GM12878 (cell line): ENCODE data around the gene CHFR. TPM values are rescaled to one million over a fixed set of nuclear protein-coding genes. Genes with fewer than 3 reads are reported as not detected.

Experiments used
- ATAC-seq: fragments of 200-7000 bp; cut with Tn5 transposase; 3 replicates; pipeline ENCODE4 v1.9.1; 2020; ENCODE audit warnings: mild to moderate bottlenecking, moderate library complexity
- BruUV-seq: library from RNA; stranded (reverse); fragments of 400-500 nt; replicated peaks from 2 replicates; lab custom pipeline; 2021; lab: Mats Ljungman, UMichigan
- CTCF ChIA-PET: fragments of 300-600 bp; sonication (Branson Sonifier 250); formaldehyde crosslinking; extraction: SDS; loops from one replicate; lab custom pipeline; 2021; ENCODE audit warnings: inconsistent platforms; lab: Yijun Ruan, JAX
- POLR2A ChIA-PET: fragments of 350-600 bp; formaldehyde crosslinking; extraction: SDS; loops from one replicate; lab custom pipeline; 2021; ENCODE audit warnings: inconsistent platforms; lab: Charles Lee
- RAD21 ChIA-PET: fragments of 300-600 bp; sonication (Branson Sonifier 250); formaldehyde crosslinking; loops from one replicate; lab custom pipeline; 2023; ENCODE audit warnings: antibody characterized with exemption; ENCODE audit not compliant: unreplicated experiment; lab: Charles Lee
- SMC1A ChIA-PET: fragments of 300-600 bp; sonication (Branson Sonifier 250); formaldehyde crosslinking; loops from one replicate; lab custom pipeline; 2023; ENCODE audit not compliant: unreplicated experiment, uncharacterized antibody; lab: Charles Lee
- DNase-seq: peaks from one replicate; pipeline ENCODE4 v3.0.0-alpha.2; 2011; ENCODE audit warnings: low read depth, low spot score
- FAIRE-seq: peaks from 3 replicates; lab custom pipeline; 2011; peaks lifted over from hg19 to GRCh38; lab: Jason Lieb, UNC
- H2AFZ ChIP-seq: 2 replicates; pipeline ENCODE4 v1.6.0; 2011; ENCODE audit warnings: low read depth, low read length, control low read depth; ENCODE audit not compliant: control insufficient read depth
- H3K27ac ChIP-seq: 2 replicates; pipeline ENCODE4 v1.5.1; 2011; ENCODE audit warnings: control low read depth; ENCODE audit not compliant: control insufficient read depth, insufficient read depth
- H3K27me3 ChIP-seq, 2 experiments: replicated peaks in 1 of 2; 2 replicates each; pipeline versions ENCODE4 v1.6.0 to v1.6.1; 2011; ENCODE audit warnings: low read length in 1 of 2; ENCODE audit not compliant: control insufficient read depth in 2 of 2, insufficient read depth in 2 of 2
- H3K36me3 ChIP-seq, 2 experiments: 2 replicates each; pipeline ENCODE4 v1.5.1; 2011; ENCODE audit warnings: low read length in 1 of 2; ENCODE audit not compliant: control insufficient read depth in 2 of 2, insufficient read depth in 2 of 2
- H3K4me1 ChIP-seq: 2 replicates; pipeline ENCODE4 v1.6.1; 2011; ENCODE audit warnings: mild to moderate bottlenecking, low read length, moderate library complexity, mixed read lengths; ENCODE audit not compliant: control insufficient read depth, insufficient read depth
- H3K4me2 ChIP-seq: 2 replicates; pipeline ENCODE4 v1.6.0; 2011; ENCODE audit warnings: control low read depth; ENCODE audit not compliant: control insufficient read depth, insufficient read depth
- H3K4me3 ChIP-seq: fragments of 200-600 bp; sonication (generic); 2 replicates; pipeline ENCODE4 v1.5.1; 2016
- H3K79me2 ChIP-seq: 2 replicates; pipeline ENCODE4 v1.6.0; 2011; ENCODE audit warnings: low read length; ENCODE audit not compliant: control insufficient read depth, insufficient read depth
- H3K9ac ChIP-seq: 2 replicates; pipeline ENCODE4 v1.8.0; 2011; ENCODE audit warnings: low read length, control low read depth, mixed read lengths; ENCODE audit not compliant: control insufficient read depth, insufficient read depth
- H3K9me3 ChIP-seq: replicated peaks from 3 replicates; pipeline ENCODE4 v1.5.1; 2011; ENCODE audit warnings: mild to moderate bottlenecking, low read length; ENCODE audit not compliant: control insufficient read depth, insufficient read depth
- H4K20me1 ChIP-seq: 2 replicates; pipeline ENCODE4 v1.6.0; 2011; ENCODE audit not compliant: control insufficient read depth, insufficient read depth
- E2F8 ChIP-seq: fragments of 450-650 bp; IDR thresholded peaks from 2 replicates; pipeline ENCODE4 v1.6.1; 2018; ENCODE audit warnings: mild to moderate bottlenecking, low read depth, moderate library complexity; ENCODE audit not compliant: partially characterized antibody
- MTA3 ChIP-seq: IDR thresholded peaks from 2 replicates; pipeline ENCODE4 v1.6.1; 2012; ENCODE audit warnings: low read length, inconsistent platforms, borderline replicate concordance
- PAX5 ChIP-seq: IDR thresholded peaks from 2 replicates; pipeline ENCODE4 v1.6.1; 2011; ENCODE audit warnings: low read depth, low read length, borderline replicate concordance
- POU2F2 ChIP-seq: IDR thresholded peaks from 3 replicates; pipeline ENCODE4 v1.6.1; 2011; ENCODE audit warnings: low read depth, mild to moderate bottlenecking, low read length, borderline replicate concordance
- SREBF1 ChIP-seq: IDR thresholded peaks from 2 replicates; pipeline ENCODE4 v1.6.1; 2012; ENCODE audit warnings: mild to moderate bottlenecking, low read length
- STAT1 ChIP-seq: fragments of 450-650 bp; conservative IDR thresholded peaks from 2 replicates; pipeline ENCODE4 v1.6.1; 2014; ENCODE audit warnings: antibody characterized with exemption, mild to moderate bottlenecking
- SUPT20H ChIP-seq: IDR thresholded peaks from 2 replicates; pipeline ENCODE4 v1.6.1; 2011; ENCODE audit warnings: low read depth, mild to moderate bottlenecking, low read length, moderate library complexity, borderline replicate concordance; ENCODE audit not compliant: control insufficient read depth
- TCF12 ChIP-seq: IDR thresholded peaks from 2 replicates; pipeline ENCODE4 v1.6.1; 2011; ENCODE audit warnings: low read depth, mild to moderate bottlenecking, low read length
- ZNF592 ChIP-seq: fragments of 450-650 bp; IDR thresholded peaks from 2 replicates; pipeline ENCODE4 v1.6.1; 2017; ENCODE audit warnings: mild to moderate bottlenecking, moderate library complexity
- WGBS: methylation state at CpG from one replicate; pipeline ENCODE4 v1.1.6; 2016; ENCODE audit warnings: low lambda C conversion rate; ENCODE audit not compliant: insufficient replicate concordance, insufficient coverage; ENCODE audit errors: missing lambda C conversion rate; 5-methylcytosine and 5-hydroxymethylcytosine counted together
- in situ Hi-C: fragments of 300-500 bp; cut with MboI; formaldehyde crosslinking; loops from 9 replicates; pipeline ENCODE4 v1.14.3; 2018; ENCODE audit warnings: mixed read lengths
- intact Hi-C: fragments of 100-400 bp; cut with micrococcal nuclease; formaldehyde crosslinking; loops from one replicate; pipeline ENCODE4 v1.14.2; 2022; ENCODE audit not compliant: unreplicated experiment
- polyA plus RNA-seq, 11 experiments: library from polyadenylated mRNA; depleted of rRNA in 4 of 11; unstranded in 6 of 11; stranded (reverse) in 5 of 11; fragments of >200 nt; fragmentation: Nextera tagmentation in 4 of 11; fragmentation: Illumina TruSeq in 1 of 11; extraction: Ambion mirVana in 4 of 11; extraction: Trizol in 1 of 11; gene quantifications; 1 replicate in 1 of 11; 2 replicates in 10 of 11; pipeline versions ENCODE4 v1.2.1 to v1.2.3, GENCODE V29; 2011 to 2016; ENCODE audit warnings: inconsistent platforms in 2 of 11, missing spikeins in 2 of 11, low read depth in 1 of 11
- total RNA-seq, 4 experiments: library from RNA; depleted of rRNA in 3 of 4; stranded (reverse); fragments of >200 nt in 3 of 4; fragmentation: Illumina TruSeq in 1 of 4; extraction: Trizol in 1 of 4; gene quantifications; 2 replicates each; pipeline versions ENCODE4 v1.2.1 to v1.2.3, GENCODE V29; 2013 to 2021

Gene CHFR
- total and polyA plus RNA-seq, 10 of the 15 experiments (the other 5 are each of a cell fraction or from before 2014, with no cell fraction given) = 1.1 to 49.4 (median 34.4) TPM

DNA sequence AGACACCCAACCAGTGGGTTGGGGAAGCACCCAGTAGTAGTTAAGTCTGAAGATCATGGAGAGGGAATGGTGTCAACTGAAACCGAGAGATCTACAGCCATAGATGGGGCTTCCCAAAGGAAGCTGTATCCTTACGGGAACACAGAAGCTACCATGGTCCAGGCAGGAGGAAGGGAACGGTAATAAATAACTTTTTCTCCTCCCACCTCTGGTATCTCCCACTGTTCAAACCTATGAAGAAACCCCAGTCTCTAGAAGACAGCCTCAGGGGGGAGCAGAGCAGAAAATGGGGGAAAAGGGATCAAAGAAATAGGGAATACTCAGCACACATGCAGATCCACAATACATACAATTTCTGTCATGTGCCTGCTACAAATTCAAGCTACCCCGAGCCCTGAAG lies 35.3 kb upstream of the CHFR start:
- FAIRE-seq (no peak), ATAC-seq (no peak), DNase-seq (no peak)
- WGBS = 59% methylated on average over 3 of the region's 4 CpGs
- no peaks in the 10 kb centered on the region for H3K79me2 ChIP-seq
- peaks cover 34% of the 10 kb centered on the region for H3K9me3 ChIP-seq
- H3K27ac ChIP-seq = no peak overlapping the region
- BruUV-seq = no TSS peak
- ChIA-PET POLR2A (no interaction called here), SMC1A (no interaction called here), CTCF (no interaction called here), RAD21 (no interaction called here)
- no peak overlapping the region for H2AFZ ChIP-seq
- H3K27me3 ChIP-seq = no peaks in the 10 kb centered on the region
- H4K20me1 ChIP-seq = no peaks in the 10 kb centered on the region
- H3K9ac ChIP-seq = no peak overlapping the region
- H3K4me2 ChIP-seq = no peak overlapping the region
- in situ Hi-C loops = loop anchor here (5.0 kb wide), 1 partner anchor 180 kb away; no protein-coding TSS in a partner anchor
- TF ChIP-seq TCF12 = no peak
- TF ChIP-seq SREBF1 = no peak
- no peak for TF ChIP-seq E2F8
- TF ChIP-seq ZNF592 = no peak
- no peak for TF ChIP-seq SUPT20H
- TF ChIP-seq POU2F2 = no peak
- TF ChIP-seq PAX5 = no peak
- no peak for TF ChIP-seq STAT1
- TF ChIP-seq MTA3 = no peak
- intact Hi-C loops = no loop called here
- no peak overlapping the region for H3K4me3 ChIP-seq
- H3K4me1 ChIP-seq = no peaks in the 10 kb centered on the region
- no peaks in the 10 kb centered on the region for H3K36me3 ChIP-seq
